SU-DHL-6 (cell line): ENCODE data around the gene TMEM170B.

Experiments used
- EZH2phosphoT487 ChIP-seq: fragments of 200-600 bp; sonication (generic), shearing (Covaris generic); conservative IDR thresholded peaks from 2 replicates; pipeline ENCODE4 v1.6.1; 2018; ENCODE audit warnings: mild to moderate bottlenecking, antibody characterized with exemption, low read length, moderate library complexity, mixed read lengths
- TF ChIP-seq, protein P1 (sequence below): fragments of 200-600 bp; sonication (generic); IDR thresholded peaks from one replicate; pipeline ENCODE4 v1.5.1; 2017; ENCODE audit warnings: antibody characterized with exemption, mild to moderate bottlenecking, low read length, moderate library complexity; ENCODE audit not compliant: insufficient read depth, poor library complexity, severe bottlenecking

DNA sequence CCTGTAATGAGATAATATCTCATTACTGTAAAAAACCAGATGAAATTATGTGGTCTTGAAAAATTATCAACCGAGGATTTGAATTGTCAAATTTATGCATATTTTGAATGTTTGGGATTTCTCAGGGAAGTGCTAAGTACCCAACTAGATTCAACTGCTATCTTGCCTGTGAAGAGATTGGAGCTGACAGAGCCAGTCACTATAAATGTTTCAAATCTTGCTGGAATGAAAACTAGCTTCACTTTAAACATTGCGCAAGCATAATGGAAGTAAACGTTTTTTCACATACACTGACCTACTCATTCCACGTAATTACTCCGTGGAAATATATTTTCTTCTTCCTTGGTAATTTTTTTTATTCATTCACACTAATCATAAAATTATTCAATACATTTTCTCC, 46.7 kb downstream of the TMEM170B start:
- TF ChIP-seq, protein P1, sequence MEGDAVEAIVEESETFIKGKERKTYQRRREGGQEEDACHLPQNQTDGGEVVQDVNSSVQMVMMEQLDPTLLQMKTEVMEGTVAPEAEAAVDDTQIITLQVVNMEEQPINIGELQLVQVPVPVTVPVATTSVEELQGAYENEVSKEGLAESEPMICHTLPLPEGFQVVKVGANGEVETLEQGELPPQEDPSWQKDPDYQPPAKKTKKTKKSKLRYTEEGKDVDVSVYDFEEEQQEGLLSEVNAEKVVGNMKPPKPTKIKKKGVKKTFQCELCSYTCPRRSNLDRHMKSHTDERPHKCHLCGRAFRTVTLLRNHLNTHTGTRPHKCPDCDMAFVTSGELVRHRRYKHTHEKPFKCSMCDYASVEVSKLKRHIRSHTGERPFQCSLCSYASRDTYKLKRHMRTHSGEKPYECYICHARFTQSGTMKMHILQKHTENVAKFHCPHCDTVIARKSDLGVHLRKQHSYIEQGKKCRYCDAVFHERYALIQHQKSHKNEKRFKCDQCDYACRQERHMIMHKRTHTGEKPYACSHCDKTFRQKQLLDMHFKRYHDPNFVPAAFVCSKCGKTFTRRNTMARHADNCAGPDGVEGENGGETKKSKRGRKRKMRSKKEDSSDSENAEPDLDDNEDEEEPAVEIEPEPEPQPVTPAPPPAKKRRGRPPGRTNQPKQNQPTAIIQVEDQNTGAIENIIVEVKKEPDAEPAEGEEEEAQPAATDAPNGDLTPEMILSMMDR: no peak
- no peak for TF ChIP-seq EZH2phosphoT487
